ENCODE measurements around the gene AMFR.

GRCh38 chr16:56460101-56460500 is 34.8 kb upstream of the AMFR start:
- TF ChIP-seq PAX5 (IDR thresholded peaks at IDR 0.05; ENCODE audit: borderline replicate concordance, low read depth, low read length) = no peak
- no peak for TF ChIP-seq CTCF (IDR thresholded peaks at IDR 0.05 in 2 of 3, conservative IDR thresholded peaks at IDR 0.05 in 1 of 3; ENCODE audit: control insufficient read depth in 2 of 3, extremely low read depth in 1 of 3, insufficient read depth in 1 of 3, low read depth in 3 of 3, low read length in 3 of 3)
- TF ChIP-seq, protein P1, sequence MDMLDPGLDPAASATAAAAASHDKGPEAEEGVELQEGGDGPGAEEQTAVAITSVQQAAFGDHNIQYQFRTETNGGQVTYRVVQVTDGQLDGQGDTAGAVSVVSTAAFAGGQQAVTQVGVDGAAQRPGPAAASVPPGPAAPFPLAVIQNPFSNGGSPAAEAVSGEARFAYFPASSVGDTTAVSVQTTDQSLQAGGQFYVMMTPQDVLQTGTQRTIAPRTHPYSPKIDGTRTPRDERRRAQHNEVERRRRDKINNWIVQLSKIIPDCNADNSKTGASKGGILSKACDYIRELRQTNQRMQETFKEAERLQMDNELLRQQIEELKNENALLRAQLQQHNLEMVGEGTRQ (IDR thresholded peaks at IDR 0.05; ENCODE audit: borderline replicate concordance, low read depth, low read length) = no peak
- no peak for TF ChIP-seq KDM1A (IDR thresholded peaks at IDR 0.05; ENCODE audit: borderline replicate concordance)
- TF ChIP-seq HDGF (IDR thresholded peaks at IDR 0.05) = no peak

All from GM12878 (cell line).